ENCODE data around the gene ZFP28. TPM values are rescaled to one million over a fixed set of nuclear protein-coding genes. Genes with fewer than 3 reads are reported as not detected.

Gene ZFP28
- total RNA-seq = 5.7 and 7.3 TPM in 2 replicates

DNA sequence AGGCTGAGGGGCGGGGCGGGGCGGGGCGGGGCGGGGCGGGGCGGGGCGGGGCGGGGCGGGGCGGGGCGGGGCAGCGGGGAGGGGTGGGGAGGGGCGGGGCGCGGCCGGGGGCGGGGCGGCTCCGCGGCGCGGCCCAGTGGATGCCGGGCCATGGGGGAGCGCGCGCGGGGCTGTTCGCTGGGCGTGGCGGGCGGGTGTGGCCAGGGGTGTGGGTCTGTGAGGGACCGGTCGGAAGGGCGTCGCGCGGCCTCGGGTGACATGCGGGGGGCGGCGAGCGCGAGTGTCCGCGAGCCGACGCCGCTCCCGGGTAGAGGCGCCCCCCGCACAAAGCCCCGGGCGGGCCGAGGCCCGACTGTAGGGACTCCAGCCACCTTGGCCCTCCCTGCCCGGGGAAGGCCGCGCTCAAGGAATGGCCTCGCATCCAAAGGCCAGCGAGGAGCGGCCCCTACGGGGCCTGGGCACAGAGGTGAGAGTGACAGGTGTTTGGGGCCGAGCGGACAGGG, at the start of gene ZFP28:
ZFP28 (plus strand) TSS at position 188 of the 503 bp plus-strand sequence; CDS start at position 259, 71 bp downstream.

DNA sequence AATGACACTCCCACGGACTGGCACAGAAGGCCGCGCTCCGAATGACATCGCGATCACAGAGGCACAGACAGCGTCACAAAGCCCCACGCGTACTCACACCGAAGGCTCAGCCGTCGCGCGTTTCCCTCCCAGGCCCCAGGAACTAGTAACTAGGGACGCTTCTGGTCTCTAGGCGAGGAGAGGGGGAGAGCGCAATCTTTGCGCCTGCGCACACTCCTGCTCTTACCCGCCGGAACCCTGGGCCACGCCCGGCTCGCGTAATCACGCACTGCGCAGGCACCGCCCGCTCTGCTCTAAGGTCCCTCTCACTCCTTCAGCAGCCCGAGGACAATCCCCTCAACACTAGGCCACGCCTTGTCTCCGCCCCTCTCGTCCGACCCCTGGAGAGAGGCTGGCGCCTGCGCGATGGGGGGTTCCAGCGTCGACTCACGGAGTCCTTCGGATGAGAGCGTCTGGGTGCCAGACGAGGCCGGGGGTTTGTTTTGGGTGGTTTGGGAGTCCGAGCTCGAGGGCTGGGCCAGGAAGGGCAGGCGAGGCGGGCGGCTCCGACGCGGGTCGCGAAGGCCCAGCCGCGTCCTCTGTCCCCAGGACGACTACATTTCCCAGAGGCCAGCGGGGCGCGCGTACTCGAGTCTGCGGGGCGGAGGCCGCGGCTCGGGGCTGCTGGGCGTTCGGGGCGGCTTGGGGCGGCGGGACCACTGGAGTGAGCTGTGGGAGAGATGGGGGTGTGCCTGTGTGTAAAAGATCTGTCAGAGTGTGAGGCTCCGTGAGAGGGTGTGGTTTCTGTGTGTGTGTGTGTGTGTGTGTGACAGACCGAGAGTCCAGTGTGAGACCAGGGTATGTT, 31.1 kb upstream of the ZFP28 start, which contains the start of gene ZNF471:
ZNF471 (plus strand) TSS at position 410 of the 844 bp plus-strand sequence. CDS start 3,717 bp downstream, outside the sequence.

DNA sequence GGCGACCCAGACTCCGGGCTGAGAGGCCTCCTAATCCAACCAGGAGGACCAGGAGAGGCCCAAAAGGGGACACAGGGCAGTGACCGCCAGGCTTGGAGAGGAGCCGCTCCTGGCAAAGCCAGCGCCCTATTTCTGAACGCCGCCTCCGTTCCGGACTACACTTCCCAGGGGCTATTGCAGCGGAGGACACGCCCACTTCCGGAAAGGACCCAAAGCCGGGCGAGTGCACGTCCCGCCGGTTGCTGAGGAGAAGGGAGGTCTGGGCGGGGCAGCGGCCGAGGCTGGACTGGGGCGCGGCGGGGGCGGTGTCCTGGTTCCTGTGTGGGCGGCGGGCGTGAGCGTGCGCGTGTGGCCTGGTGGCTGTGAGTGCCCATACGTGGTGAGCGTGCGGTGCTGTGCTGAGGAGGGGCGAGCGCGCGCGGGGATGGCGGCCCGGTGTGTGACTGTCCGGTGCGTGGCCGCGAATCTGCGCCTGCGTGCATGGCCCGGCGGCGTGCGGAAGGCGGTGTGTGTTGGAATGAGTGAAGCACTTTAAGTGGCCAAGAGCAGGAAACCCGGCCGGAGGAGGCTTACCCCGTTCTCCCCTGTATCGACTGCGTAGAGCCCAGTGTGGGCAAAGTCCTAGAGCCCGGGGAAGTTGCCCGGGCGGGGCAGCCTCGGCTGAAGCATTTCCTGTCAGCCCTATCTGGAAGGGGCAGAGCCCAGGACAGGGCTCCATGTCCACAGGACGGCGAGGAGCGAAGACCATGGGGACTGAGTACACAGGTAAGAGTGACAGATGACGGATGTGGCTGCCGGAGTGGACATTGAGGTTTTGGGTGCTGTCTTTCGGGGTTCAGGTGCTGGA, 28.7 kb downstream of the ZFP28 start, which contains the start of gene ZNF470:
ZNF470 (plus strand) TSS at position 195 of the 847 bp plus-strand sequence. CDS start 2,844 bp downstream, outside the sequence.

DNA sequence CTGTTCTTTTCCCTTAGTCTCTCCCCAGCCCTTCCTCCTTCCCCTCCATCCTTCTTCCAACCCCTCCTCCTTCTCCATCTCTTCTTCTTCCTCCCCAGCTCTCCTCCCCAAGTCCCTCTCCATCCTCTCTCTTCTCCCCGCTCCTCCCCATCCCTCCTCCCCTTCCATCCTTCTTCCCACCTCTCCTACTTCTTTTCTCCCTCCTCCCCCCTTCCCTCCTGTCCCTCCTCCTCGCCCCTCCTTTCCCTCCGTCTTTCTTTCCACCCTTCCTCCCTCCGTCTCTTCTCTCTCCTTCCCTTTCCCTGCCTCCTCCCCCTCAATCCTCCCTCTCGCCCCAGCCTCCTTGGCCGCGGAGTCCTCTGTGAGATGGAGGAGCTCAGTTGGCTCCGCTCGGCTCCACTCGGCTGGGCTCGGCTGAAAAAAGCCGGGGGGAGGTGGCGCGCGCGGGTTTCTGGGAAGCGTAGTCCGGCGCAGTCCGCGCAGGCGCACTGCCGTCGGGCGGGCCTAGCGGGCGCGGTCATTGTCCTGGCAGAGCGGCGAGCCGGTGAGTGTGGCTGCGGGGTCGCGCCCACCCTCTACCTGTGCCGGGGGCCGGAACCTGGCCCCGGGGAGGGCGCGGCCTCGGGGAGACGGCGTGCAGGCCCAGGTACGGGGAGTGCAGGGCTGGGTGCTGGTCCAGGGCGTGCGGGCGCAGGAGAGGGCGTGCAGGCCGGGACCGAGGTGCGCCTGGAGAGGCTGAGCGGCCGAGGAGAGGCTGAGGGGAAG, 56.2 kb downstream of the ZFP28 start, which contains the start of gene ZNF71:
ZNF71 (plus strand) TSS at position 520 of the 765 bp plus-strand sequence. CDS start 6,257 bp downstream, outside the sequence.

Other genes starting within 250 kb of the ZFP28 start
- gene ZSCAN5A, start 224.1 kb upstream of the ZFP28 start, total RNA-seq = 7.9 TPM in 2 replicates
- 3.8 and 3.9 TPM in 2 replicates for gene ZNF582, start 145.4 kb upstream of the ZFP28 start, total RNA-seq
- 3.8 and 4.5 TPM in 2 replicates for gene ZNF583, start 134.6 kb upstream of the ZFP28 start, total RNA-seq
- 2.1 and 2.3 TPM in 2 replicates for gene ZNF667, start 61.6 kb upstream of the ZFP28 start, total RNA-seq
- gene ZNF471, start 31.1 kb upstream of the ZFP28 start, total RNA-seq = 1.3 and 1.4 TPM in 2 replicates
- 3.7 and 5.1 TPM in 2 replicates for gene ZNF470, start 28.5 kb downstream of the ZFP28 start, total RNA-seq
- gene ZNF71, start 56.4 kb downstream of the ZFP28 start, total RNA-seq = 9.1 and 10.3 TPM in 2 replicates
- 0.33 and 0.34 TPM in 2 replicates for gene SMIM17, start 104.2 kb downstream of the ZFP28 start, total RNA-seq
- under 0.01 TPM in 1 of 2 replicates, not detected in the other for gene ZNF835, start 132.8 kb downstream of the ZFP28 start, total RNA-seq